CD4-positive, alpha-beta T cell treated with Interleukin-17A for 1 hour (primary cell): Measurements from ENCODE around the gene NIPBL.

Experiments used
- DNase-seq: peaks from one replicate; pipeline ENCODE4 v3.0.0-alpha.2; 2020

Gene NIPBL

GRCh38 chr5:37103302-37103701 lies 226.7 kb downstream of the NIPBL start:
- DNase-seq = no peak

- DNase-seq = no peak
These were observed 232.8 kb downstream of the NIPBL start for GRCh38 chr5:37109338-37109737.

GRCh38 chr5:37110135-37110534 lies 233.6 kb downstream of the NIPBL start:
- DNase-seq = no peak

GRCh38 chr5:37111426-37112382 lies 235.1 kb downstream of the NIPBL start:
- peak; percentile 50 for DNase-seq

GRCh38 chr5:37112383-37112991 lies 235.9 kb downstream of the NIPBL start:
- DNase-seq = no peak
